Measurements from ENCODE around the gene COL5A1.
A peak's percentile ranks its signal among the peaks of the same experiment; 100 is the strongest.

The COL5A1 gene

DNA sequence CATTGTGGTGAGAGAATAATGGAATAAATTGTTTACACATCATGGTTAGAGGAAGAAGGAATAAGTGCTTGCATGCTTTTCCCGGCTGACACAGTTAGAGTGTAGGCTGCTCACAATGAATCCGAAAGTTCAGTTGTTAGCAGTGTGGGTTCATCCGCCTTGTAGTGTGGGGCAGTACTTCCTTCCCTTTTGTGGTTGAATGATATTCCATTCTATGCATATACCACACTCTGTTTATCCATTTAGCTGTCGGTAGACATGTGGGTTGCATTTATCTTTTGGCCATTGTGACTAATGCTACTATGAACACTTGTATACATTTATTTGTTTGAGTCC is 84.0 kb downstream of the COL5A1 start:
- intact Hi-C loops (cut with DNase I): no loop called here
- peak in 1 of 42 donors; percentile 11 for DNase-seq

DNA sequence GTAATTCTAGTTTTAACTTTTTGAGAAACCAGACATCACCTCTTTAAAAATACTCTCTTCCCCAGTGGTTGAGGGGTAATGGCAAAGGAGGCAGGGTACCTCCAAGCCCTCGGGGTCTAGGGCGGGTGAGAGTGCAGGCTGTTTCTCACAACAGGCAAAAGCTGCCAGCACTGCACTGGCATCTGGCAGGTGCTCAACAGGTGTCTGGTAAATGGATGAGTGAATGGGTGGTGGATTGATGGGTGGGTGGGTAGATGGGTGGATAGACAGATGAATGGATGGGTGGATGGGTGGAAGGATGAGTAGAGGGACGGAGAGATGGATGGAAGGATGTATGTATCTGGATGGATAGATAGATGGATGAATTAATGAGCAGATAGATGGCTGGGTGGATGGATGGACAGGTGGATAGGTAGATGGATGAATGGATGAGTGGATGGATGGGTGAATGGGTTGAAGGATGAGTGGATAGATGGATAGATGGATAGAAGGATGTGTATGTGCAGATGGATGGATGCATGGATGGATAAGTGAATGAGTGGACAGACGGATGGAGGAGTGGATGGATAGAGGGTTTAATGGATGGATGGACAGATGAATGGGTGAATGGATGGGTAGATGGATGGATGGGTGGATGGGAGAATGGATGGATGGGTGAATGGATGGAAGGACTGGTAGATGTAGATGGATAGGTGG is 84.6 kb downstream of the COL5A1 start:
- DNase-seq: no peak
- intact Hi-C loops (cut with DNase I): no loop called here

DNA sequence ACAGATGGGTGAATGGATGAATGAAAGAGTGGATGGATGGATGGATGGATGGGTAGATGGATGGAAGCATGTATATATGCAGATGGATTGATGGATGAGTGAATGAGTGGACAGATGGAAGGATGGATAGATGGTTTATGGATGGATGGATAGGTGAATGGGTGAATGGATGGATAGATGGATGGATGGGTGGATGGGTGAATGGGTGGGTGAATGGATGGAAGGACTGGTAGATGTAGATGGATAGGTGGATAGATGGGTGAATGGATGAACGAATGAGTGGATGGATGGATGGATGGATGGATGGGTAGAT is 85.1 kb downstream of the COL5A1 start:
- DNase-seq: no peak
- intact Hi-C loops (cut with DNase I): no loop called here

DNA sequence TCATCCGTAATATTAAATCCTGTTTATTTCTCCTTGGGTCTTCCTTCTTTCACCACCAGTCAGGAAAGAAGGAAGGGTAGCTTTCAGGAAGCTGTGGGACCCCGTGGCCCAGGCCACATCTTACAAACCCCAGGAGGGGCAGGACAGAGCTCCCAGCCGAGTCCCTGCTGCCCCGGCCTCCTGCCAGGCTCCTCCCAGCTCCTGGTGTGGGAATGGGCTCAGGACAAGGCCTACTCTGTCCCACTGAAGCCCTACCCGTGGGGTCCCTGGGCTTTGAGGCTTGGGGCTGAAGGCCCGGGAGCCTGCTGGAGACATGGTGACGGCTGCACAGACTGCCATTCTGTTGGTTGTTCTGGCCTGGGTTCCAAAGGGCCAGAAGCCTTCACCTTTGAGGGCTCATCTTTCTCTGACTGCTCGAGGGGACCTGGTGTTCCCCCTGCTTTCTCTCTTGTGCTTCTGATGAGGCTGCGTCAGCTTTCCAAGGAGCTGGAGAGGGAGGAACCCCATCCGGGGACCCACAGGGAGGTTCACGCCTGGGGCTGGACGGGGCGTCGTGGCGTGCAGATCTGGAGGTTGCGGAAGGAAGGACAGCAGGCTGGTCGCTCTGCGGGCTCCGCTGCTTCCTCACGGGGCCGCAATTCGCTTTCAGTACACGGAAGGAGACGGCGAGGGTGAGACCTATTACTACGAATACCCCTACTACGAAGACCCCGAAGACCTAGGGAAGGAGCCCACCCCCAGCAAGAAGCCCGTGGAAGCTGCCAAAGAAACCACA is 86.6 kb downstream of the COL5A1 start:
- no peak for DNase-seq
- intact Hi-C loops (cut with DNase I): no loop called here

DNA sequence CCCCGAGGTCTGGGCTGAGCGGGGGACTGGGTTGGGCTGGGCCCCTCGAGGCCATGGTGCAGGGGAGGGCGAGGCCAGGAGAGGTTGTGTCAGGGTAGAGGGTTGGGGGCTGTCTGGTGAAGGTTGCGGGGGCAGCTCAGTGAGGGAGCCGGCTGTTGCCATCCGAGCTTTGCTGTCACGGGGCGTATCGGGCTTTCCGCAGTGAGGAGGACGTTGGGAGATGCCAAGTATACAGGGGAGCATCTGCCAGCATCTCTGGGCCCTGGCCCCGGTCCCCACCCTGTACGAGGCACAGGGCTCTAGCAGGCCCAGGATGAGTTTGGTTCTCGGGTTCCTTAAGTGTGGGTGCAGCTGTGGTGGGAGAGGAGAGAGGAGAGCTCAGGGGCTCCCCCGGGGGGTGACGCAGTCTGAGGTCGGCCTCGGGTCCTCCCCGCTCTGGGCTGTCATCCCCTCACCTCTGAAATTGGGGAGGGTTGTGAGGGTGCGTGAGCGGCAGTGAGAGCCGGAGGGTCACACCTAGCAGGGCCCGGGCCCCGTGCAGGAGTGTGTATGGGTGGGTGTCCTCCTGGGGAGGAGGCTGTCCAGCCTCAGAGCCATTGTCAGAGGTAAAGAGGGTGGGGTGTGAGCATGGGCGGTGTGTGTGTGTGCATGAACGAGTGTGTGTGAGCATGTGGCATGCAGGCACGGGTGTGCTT is 87.3 kb downstream of the COL5A1 start:
- intact Hi-C loops (cut with DNase I): no loop called here
- DNase-seq: no peak

DNA sequence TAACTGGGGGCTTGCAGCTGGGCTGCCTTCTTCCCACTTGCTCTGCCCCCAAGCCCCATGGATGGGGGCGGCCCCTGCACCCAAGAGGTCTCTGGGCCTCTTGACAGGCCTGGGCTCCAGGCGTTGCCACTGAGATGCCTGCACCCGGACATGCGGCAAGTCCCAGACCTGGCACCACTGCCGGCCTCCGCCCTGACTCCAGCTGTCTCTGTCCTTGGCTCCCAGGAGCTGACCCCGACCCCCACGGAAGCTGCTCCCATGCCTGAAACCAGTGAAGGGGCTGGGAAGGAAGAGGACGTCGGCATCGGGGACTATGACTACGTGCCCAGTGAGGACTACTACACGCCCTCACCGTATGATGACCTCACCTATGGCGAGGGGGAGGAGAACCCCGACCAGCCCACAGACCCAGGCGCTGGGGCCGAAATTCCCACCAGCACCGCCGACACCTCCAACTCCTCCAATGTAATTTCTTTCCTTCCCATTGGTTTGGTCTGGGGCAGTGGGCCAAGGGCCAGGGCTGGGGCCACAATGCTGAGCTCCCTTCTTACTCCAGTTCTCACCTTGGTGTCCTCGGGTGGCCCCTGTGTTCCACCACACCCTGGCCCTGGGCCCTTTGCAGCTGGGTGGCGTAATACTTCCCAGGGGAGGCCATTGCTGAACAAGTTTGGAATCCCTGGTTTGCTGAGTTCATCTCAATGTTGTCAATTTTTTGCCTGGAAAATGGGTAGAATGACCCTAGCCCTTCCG is 88.6 kb downstream of the COL5A1 start:
- no peak for DNase-seq
- intact Hi-C loops (cut with DNase I): loop anchor here (10.0 kb wide), 1 partner anchor 275 kb away; no protein-coding TSS in a partner anchor

DNA sequence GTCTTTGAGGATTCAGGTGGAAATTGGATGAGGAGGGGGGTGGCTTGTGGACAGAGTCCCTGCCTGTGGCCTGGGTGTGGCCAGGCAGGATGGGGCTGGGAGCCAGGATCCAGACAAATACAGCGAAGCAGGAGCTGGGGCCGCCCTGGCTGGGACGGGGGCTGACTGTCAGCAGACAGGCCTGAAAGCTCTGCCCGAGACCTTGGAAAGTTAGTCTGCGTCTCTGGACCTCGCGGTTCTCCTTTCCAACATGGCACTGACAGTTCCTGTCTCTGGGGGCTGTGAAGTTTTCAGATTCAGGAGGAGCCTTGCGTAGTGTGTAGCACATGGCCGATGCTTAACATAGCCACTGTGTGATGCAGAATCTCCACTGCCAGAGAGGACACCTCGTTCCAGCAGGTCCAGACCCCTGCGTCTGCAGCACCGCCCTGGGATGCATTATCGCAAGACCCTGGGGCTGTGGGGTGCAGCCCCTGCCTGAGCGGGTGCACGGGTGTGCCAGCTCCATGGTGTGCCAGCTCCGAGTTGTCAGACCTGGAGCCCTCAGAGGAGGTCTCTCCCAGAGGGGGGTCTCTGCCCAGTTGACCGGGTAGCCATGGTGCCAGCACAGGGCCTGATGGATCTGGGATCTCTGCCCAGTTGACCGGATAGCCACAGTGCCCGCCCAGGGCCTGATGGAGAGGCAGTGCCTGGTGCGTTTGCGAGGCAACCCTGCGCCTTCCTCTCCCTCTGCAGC is 89.3 kb downstream of the COL5A1 start:
- intact Hi-C loops (cut with DNase I): loop anchor here (10.0 kb wide), 1 partner anchor 276 kb away; no protein-coding TSS in a partner anchor
- no peak for DNase-seq

DNA sequence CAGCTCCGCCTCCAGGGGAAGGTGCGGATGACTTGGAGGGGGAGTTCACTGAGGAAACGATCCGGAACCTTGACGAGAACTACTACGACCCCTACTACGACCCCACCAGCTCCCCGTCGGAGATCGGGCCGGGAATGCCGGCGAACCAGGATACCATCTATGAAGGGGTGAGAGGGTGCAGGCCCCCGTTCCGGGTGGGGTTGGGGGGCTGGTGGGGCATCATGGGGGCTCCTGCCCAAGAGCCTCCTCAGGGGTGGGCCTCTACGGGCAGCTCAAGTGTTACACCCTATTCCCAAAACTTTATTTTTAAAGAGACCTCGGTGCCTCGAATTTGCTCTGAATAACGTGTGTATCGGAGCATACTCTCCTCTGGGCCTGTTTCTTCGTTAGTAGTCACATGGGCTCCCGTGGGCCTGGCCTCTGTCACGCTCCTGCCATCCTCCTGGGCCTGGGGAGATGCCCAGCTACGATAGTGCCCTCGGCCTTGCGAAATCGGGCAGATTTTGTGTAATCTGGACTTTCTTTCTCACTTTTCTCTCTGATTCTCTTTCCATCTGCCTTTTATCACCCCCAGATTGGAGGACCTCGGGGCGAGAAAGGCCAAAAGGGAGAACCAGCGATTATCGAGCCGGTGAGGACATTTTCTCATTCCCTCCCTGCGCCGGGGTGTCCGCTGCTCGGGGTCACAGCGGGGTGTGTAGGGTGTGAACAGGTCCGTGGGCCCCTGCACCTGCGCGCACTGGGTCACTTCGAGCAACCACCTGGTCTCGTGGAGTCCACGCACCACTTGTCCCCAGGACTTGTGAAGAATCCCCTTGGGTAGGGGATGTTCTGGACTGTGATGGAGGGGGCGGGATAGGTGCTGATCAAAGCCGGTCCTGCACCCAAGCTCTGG is 90.1 kb downstream of the COL5A1 start:
- no peak for DNase-seq
- intact Hi-C loops (cut with DNase I): loop anchor here (10.0 kb wide), 1 partner anchor 277 kb away; no protein-coding TSS in a partner anchor

DNA sequence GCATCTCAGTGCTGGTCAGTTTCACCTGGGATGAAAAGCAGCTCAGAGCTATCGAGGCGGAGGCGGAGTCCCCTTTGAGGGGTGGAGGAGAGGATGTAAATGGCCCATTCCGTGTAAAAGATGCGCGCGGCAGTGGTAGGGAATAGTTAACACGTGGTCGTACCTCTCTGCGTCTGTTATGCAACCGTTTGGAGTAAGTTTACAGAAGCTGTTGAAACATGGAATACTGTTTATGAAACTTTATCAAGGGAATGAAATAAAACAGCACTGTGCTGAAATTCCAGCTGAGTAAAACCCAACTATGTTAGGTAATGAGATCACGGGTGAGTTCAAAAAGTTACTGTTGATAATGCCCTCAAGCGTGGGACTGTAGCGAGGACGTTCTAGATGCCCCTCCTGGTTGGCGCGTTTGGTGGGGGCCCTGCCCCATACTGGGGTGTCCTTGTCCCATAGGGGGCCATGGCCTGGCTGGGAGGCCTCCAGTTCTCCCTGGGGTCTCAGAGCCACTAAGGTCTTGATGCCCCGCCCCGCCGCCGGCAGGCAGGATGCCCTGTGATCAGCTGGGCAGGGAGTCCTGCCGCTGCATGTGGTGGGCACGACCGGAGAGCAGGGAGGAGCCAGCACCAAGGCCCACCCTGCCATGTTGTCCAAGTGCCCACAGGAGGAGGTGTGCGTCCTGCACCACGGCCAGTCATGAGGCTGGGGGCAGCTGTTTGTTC is 90.9 kb downstream of the COL5A1 start:
- intact Hi-C loops (cut with DNase I): loop anchor here (10.0 kb wide), 1 partner anchor 278 kb away; no protein-coding TSS in a partner anchor
- DNase-seq: no peak

DNA sequence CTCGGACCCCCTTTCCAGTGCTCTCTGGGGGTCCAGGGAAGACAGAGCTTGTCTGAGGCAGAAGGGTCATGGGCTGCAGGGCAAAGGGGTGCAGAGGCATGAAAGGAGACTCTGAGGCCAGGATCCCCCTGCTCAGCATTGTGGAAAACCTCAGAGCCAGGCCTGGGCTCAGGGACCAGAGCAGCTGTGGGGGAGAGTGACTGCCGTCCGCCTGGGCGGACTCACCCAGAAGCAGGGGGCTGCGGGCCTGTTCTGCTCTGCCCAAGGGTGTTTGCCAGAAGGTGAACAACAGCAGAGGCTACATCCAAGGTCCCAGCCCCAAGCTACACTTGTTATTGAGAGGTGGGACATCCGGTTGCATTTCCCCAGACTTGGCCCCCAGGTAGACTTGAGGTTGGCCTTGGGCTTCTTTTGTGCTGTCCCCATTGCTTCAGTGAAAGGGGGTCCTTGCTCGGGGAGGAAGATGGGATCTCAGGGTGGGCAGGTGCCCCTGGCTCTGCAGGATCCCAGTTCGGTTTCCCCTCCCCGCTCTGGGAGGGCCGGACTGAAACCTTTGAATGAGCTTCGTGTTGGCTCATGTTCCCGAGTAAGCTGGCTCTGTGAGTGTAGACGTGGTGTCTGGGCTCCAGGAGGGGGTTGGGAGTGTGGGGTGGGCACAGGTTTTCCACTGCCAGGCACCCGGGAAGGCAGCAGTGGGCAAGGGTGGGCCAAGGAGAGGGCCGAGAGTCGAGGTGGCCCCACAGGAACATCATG is 92.1 kb downstream of the COL5A1 start:
- no peak for DNase-seq
- intact Hi-C loops (cut with DNase I): loop anchor here (10.0 kb wide), 1 partner anchor 279 kb away; no protein-coding TSS in a partner anchor

DNA sequence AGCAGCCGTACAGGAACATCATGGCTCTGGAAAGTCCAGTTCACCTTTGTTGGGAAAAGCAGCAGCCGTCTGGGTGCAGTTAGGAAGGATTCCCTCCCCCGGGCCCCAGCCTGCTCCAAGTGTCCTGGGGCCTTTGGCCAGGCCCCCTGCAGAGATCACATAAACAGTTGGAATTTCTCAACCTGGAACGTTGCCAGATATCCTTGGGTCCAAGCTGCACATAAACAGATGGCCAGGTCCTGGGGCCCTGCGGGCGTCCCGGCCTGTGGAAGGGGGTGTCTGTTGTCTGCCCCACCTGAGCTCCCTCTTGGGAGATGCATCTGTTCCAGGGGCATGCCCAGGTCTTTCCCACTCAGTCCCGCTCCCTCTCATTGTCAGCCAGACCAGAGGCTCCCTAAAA is 92.7 kb downstream of the COL5A1 start:
- intact Hi-C loops (cut with DNase I): loop anchor here (10.0 kb wide), 1 partner anchor 279 kb away; no protein-coding TSS in a partner anchor
- DNase-seq: no peak

DNA sequence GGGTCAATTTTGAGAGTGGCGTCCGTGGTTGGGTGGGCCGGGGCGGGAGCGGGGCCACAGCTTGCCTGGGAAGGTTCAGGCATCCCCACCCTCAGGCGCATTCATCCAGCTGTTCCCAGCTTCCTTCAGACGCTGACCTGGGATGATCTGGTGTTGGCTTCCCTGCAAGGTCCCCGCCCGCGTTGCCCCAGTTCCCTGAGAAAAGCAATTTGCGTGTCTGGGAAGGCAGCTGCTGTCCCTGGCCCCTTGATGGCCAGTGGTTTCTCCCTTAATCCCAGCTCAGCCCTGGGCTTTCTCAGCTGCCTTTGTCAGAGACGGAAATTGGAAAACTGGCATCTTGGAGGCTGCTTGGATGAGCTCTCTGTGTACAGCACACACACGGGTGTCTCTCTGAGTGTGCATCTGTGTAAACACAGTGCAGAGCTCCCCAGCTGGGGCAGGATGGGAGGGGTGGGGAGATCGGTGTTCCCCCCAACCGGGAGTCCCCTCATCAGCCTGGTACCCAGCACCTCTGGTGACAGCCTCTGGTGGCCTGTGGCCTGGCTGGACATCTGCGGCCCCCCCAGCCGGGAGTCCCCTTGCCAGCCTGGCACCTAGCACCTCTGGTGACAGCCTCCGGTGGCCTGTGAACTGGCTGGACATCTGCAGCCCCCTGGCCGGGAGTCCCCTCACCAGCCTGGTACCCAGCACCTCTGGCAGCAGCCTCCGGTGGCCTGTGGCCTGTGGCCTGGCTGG is 94.0 kb downstream of the COL5A1 start:
- no peak for DNase-seq
- intact Hi-C loops (cut with DNase I): loop anchor here (5.0 to 10.0 kb wide), 2 partner anchors 33 to 281 kb away; no protein-coding TSS in a partner anchor

DNA sequence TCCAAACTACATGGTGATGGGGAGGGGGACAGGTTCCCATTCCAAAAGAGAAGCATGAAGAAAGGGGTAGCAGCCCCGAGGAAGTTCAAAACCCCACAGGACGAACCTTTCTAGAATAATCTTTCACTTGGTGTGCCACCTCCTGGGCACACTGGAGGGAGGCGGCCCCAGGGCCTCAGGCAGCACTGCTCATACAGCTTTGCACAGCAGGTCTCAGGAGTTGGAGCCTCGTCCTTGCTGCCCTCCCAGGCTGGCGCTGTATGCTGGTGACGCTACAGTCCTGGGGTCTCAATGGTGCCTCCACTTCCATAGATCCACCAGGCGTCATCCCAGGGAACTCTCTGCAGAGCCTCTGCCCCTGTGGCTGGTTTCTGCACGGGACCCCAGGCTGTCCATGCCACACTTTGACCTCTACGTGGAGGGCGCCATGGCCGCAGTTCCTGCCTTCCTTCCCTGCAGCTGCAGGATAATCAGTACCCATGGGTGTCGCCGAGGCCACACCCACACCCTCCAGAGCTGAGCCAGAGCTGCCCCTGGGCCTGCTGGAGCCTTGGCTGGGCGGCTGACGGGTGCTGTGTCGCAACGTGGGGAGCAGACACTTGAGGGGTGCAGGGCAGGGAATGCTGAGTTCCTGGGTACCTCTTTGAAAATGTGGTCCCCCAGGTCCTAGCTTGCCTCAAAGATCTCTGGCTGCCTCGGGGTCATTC is 95.3 kb downstream of the COL5A1 start:
- intact Hi-C loops (cut with DNase I): loop anchor here (5.0 to 10.0 kb wide), 2 partner anchors 35 to 282 kb away; no protein-coding TSS in a partner anchor
- DNase-seq: no peak

DNA sequence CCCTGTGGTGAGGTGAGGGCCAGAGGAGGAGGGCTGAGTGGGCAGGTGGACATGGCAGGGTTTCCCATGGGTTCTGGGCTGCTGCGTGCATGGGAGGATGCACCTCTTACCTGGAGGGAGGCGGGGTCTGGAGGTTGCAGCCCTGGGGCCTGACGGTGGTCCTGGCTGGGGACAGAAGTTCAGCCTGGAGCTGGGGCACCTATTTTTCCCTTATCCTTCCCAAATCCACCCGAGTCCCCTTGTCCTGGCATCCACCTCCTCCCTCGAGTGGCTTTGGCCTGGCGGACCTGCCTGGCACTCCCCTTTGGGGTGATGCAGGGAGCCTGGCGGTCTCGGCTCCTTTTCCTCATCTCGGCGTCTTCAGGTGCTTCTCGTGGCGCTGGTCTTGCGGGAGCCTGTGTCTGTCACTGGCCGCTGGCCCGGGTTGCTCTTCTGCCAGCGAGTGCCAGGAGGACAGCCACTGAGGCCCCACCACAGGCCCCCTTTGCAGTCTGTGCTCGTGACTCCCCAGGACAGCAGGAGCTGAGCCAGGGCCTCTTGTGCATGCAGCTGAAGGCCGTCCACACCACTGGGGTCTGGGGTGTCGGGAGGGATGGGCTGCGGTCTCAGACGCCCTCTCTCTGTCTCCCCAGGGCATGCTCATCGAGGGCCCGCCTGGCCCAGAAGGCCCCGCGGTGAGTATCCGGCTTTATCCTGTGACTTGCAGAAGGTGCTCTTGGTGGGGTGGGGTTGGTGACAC is 96.4 kb downstream of the COL5A1 start:
- intact Hi-C loops (cut with DNase I): loop anchor here (5.0 to 10.0 kb wide), 2 partner anchors 36 to 283 kb away; no protein-coding TSS in a partner anchor
- no peak for DNase-seq
